Prostate gland (tissue), 2 donors: Measurements from ENCODE around the gene CCDC182.

ENCODE experiments used
- CTCF ChIP-seq, 4 experiments: fragments of 200-600 bp in 2 of 4; fragments of 450-650 bp in 2 of 4; sonication (generic) in 2 of 4; IDR thresholded peaks; 1 replicate in 3 of 4; 2 replicates in 1 of 4; pipeline ENCODE4 v1.5.1; 2016 to 2019; ENCODE audit warnings: antibody characterized with exemption in 4 of 4, mild to moderate bottlenecking in 2 of 4, moderate library complexity in 2 of 4
- POLR2A ChIP-seq: fragments of 450-650 bp; IDR thresholded peaks from one replicate; pipeline ENCODE4 v1.6.1; 2016; ENCODE audit warnings: antibody characterized with exemption, mild to moderate bottlenecking
- POLR2AphosphoS5 ChIP-seq: sonication (generic); formaldehyde crosslinking; IDR thresholded peaks from one replicate; pipeline ENCODE4 v1.6.1; 2017; ENCODE audit warnings: antibody characterized with exemption

DNA sequence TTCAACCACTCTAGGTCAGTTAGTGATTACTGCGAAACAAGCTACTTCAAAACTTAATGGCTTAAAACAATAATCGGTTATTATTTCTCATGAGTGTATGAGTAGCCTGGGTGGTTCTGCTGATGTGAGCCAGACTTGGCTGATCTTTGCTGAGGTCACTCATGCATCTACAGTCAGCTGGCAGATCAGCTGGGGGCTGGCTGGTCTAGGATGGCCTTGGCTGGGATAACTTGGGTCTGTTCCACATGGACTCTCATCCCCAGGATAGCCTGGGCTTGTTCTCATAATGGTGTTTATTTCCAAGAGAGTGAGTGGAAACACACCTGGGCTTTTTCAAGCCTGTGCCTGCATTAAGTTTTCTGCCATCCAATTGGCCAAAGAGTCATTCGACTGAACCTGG, 13.0 kb downstream of the CCDC182 start:
- TF ChIP-seq POLR2AphosphoS5 (no peak), CTCF (IDR thresholded peaks at IDR 0.05) (no peak), POLR2A (no peak)
